SK-N-MC (cell line): ENCODE data around the gene PHKG2.

ENCODE experiments used
- DNase-seq: peaks from one replicate; pipeline ENCODE4 v3.0.0-alpha.2; 2011; ENCODE audit warnings: low read depth, low spot score
- H3K27ac ChIP-seq: fragments of 200-600 bp; sonication (generic); 2 replicates; pipeline ENCODE4 v1.5.1; 2016; ENCODE audit warnings: mixed run types
- H3K36me3 ChIP-seq: fragments of 200-600 bp; sonication (generic); 2 replicates; pipeline ENCODE4 v1.6.1; 2017; ENCODE audit warnings: antibody characterized with exemption, low read length, mixed read lengths; ENCODE audit not compliant: insufficient read depth
- H3K4me3 ChIP-seq: fragments of 200-600 bp; sonication (generic); 2 replicates; pipeline ENCODE4 v1.5.1; 2016
- H3K9ac ChIP-seq: fragments of 200-600 bp; sonication (generic); 2 replicates; pipeline ENCODE4 v1.8.0; 2017; ENCODE audit warnings: mixed run types, mixed read lengths; ENCODE audit not compliant: insufficient read length
- H3K9me3 ChIP-seq: fragments of 200-600 bp; sonication (generic); 2 replicates; pipeline ENCODE4 v1.6.1; 2017; ENCODE audit warnings: low read depth, mild to moderate bottlenecking, antibody characterized with exemption, low read length, moderate library complexity, mixed read lengths
- EZH2 ChIP-seq: fragments of 200-600 bp; sonication (generic); IDR thresholded peaks from one replicate; pipeline ENCODE4 v1.6.1; 2017; ENCODE audit warnings: antibody characterized with exemption
- FOXP2 ChIP-seq: optimal IDR thresholded peaks from 2 replicates; pipeline ENCODE3; 2011; ENCODE audit warnings: mild to moderate bottlenecking, moderate library complexity; ENCODE audit not compliant: insufficient read depth; ENCODE audit errors: extremely low read length, control extremely low read depth
- POLR2AphosphoS5 ChIP-seq: IDR thresholded peaks from 2 replicates; pipeline ENCODE4 v1.6.1; 2012; ENCODE audit warnings: mild to moderate bottlenecking, low read depth, low read length, borderline replicate concordance

Gene PHKG2

GRCh38 chr16:30764086-30764485, 15.9 kb downstream of the PHKG2 start:
- no peak for TF ChIP-seq FOXP2
- TF ChIP-seq EZH2 = no peak
- TF ChIP-seq POLR2AphosphoS5 = no peak
- Histone ChIP-seq H3K36me3 (peaks cover 61% of the 10 kb centered on the region), H3K4me3 (peak overlapping the region; percentile 93), H3K27ac (no peak overlapping the region), H3K9me3 (no peaks in the 10 kb centered on the region), H3K9ac (no peak overlapping the region)
- no peak for DNase-seq

DNA sequence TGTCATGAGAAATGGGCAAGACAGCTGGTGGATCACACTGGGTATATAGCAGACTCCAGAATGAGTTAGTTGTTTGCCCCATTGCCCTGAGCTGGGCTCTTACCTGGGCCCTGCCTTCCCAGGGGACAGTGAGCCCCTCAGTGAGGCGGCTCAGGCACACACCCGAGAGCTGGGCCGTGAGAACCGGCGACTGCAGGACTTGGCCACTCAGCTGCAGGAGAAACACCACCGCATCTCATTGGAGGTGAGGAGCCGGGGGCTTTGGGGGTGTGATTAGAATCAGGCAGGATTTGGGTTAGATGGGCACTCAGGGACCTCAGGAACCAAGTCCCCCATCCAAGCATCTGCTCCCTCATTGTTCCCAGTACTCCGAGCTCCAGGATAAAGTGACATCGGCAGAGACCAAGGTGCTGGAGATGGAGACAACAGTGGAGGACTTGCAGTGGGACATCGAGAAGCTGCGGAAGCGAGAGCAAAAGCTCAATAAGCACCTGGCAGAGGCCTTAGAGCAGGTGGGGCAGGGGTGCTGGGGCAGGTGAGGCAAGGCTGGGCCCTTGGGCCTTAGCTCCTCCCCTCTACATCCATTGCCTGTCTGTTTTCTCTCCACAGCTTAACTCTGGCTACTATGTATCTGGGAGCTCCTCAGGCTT, 16.7 kb downstream of the PHKG2 start:
- Histone ChIP-seq H3K4me3 (no peak overlapping the region), H3K27ac (no peak overlapping the region), H3K36me3 (peaks cover 69% of the 10 kb centered on the region), H3K9me3 (no peaks in the 10 kb centered on the region), H3K9ac (no peak overlapping the region)
- no peak for TF ChIP-seq EZH2
- no peak for TF ChIP-seq FOXP2
- no peak for TF ChIP-seq POLR2AphosphoS5
- no peak for DNase-seq

- Histone ChIP-seq H3K9ac (no peak overlapping the region), H3K27ac (no peak overlapping the region), H3K4me3 (no peak overlapping the region), H3K9me3 (no peaks in the 10 kb centered on the region), H3K36me3 (peaks cover 80% of the 10 kb centered on the region)
- DNase-seq = no peak
- TF ChIP-seq EZH2 (no peak), FOXP2 (no peak), POLR2AphosphoS5 (no peak)
Measured at GRCh38 chr16:30766206-30766932, 18.1 kb downstream of the PHKG2 start.

DNA sequence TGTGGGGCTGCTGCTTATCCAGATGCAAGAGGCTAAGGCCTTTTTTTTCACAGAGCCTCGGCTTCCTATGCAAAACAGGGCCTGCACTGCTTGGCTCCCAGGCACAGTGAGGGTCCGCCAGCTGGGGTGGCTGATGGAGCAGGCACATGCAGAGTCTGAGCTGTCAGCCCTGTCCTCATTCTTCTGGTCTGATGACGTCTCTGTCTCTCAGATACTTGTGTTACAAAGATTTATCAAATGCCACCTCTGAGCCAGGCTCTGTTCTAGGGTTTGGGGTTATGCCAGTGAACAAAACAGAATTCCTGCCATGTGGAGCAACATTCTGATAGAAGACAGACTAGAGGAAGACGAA, 18.7 kb downstream of the PHKG2 start:
- Histone ChIP-seq H3K4me3 (no peak overlapping the region), H3K9ac (no peak overlapping the region), H3K9me3 (no peaks in the 10 kb centered on the region), H3K27ac (no peak overlapping the region), H3K36me3 (peaks cover 85% of the 10 kb centered on the region)
- TF ChIP-seq POLR2AphosphoS5 (no peak), FOXP2 (no peak), EZH2 (no peak)
- no peak for DNase-seq

- no peak for DNase-seq
- no peak overlapping the region for H3K27ac ChIP-seq
- H3K9me3 ChIP-seq = no peaks in the 10 kb centered on the region
- peaks cover 95% of the 10 kb centered on the region for H3K36me3 ChIP-seq
- TF ChIP-seq FOXP2 (no peak), POLR2AphosphoS5 (no peak), EZH2 (no peak)
- H3K9ac ChIP-seq = no peak overlapping the region
- no peak overlapping the region for H3K4me3 ChIP-seq
Measured at GRCh38 chr16:30767767-30768465, 19.7 kb downstream of the PHKG2 start.

GRCh38 chr16:30768583-30769181, 20.5 kb downstream of the PHKG2 start:
- H3K36me3 ChIP-seq = peaks cover 89% of the 10 kb centered on the region
- H3K4me3 ChIP-seq = no peak overlapping the region
- no peak overlapping the region for H3K9ac ChIP-seq
- TF ChIP-seq EZH2 = no peak
- no peak for TF ChIP-seq FOXP2
- TF ChIP-seq POLR2AphosphoS5 = no peak
- H3K27ac ChIP-seq = no peak overlapping the region
- H3K9me3 ChIP-seq = no peaks in the 10 kb centered on the region
- DNase-seq = no peak

GRCh38 chr16:30769379-30770089, 21.3 kb downstream of the PHKG2 start:
- no peak overlapping the region for H3K4me3 ChIP-seq
- DNase-seq = no peak
- H3K36me3 ChIP-seq = peaks cover 86% of the 10 kb centered on the region
- no peak for TF ChIP-seq EZH2
- TF ChIP-seq POLR2AphosphoS5 = no peak
- TF ChIP-seq FOXP2 = no peak
- no peak overlapping the region for H3K27ac ChIP-seq
- H3K9me3 ChIP-seq = no peaks in the 10 kb centered on the region
- no peak overlapping the region for H3K9ac ChIP-seq
